Measurements from ENCODE around the gene GRIN2C. TPM values are rescaled to one million over a fixed set of nuclear protein-coding genes. Genes with fewer than 3 reads are reported as not detected.

The GRIN2C gene
- total and polyA plus RNA-seq, 2 donors (not counting 1 experiment from before 2014, with no cell fraction given): 0.03 TPM; not detected in 1

DNA sequence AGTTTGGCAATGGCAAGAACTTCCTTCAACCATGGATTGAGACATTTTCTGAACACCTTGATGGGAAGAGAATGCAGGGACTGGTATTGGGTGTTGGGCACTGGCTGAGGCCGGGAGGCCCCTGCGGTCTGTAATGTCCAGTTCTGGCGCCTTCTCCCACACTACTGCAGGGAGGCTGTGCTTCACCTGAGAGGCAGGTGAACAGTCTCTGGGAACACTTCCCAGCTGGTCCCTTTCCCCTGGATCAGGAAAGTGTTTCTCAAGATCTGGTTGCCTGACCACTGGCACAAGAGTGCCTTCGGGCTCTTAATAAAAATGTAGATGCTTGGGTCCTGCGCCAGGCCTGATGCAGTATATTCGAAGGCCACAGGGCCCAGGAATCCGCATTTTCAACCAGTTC lies 55.0 kb downstream of the GRIN2C start:
- Mint-ChIP-seq H3K9me3 (ENCODE audit: insufficient read depth) (no peaks in the 10 kb centered on the region), H3K4me3 (no peak overlapping the region), H3K27ac (no peak overlapping the region), H3K4me1 (no peaks in the 10 kb centered on the region), H3K27me3 (no peaks in the 10 kb centered on the region)
- ChIA-PET CTCF (no interaction called here), POLR2A (no interaction called here)
- Histone ChIP-seq H3K27me3 (replicated peaks in 1 of 4; ENCODE audit: control extremely low read depth in 1 of 4, control insufficient read depth in 3 of 4, insufficient read depth in 4 of 4, low read length in 3 of 4) (no peaks in the 10 kb centered on the region), H3K79me2 (ENCODE audit: control insufficient read depth, insufficient read depth, low read length) (no peaks in the 10 kb centered on the region), H3K4me1 (ENCODE audit: control insufficient read depth in 2 of 2, insufficient read depth in 2 of 2, low read length in 2 of 2) (no peaks in the 10 kb centered on the region), H3K36me3 (replicated peaks in 1 of 2; ENCODE audit: control extremely low read depth in 1 of 2, control insufficient read depth in 1 of 2, extremely low read depth in 1 of 2, insufficient read depth in 2 of 2, low read length in 1 of 2) (peaks cover 0 to 10% of the 10 kb centered on the region in 2 experiments), H3K4me3 (ENCODE audit: control extremely low read depth in 1 of 5, extremely low read depth in 1 of 5, insufficient read depth in 1 of 5, low read depth in 2 of 5, low read length in 4 of 5) (no peak overlapping the region), H3K27ac (ENCODE audit: low read length in 2 of 2) (no peak overlapping the region), H3K4me2 (replicated peaks; ENCODE audit: low read depth, low read length, poor library complexity, severe bottlenecking) (no peak overlapping the region), H3K9me3 (ENCODE audit: control extremely low read depth in 1 of 3, control insufficient read depth in 2 of 3, insufficient read depth in 1 of 3, low read length in 2 of 3) (no peaks in the 10 kb centered on the region), H3K9ac (ENCODE audit: low read length) (no peak overlapping the region), H2AFZ (ENCODE audit: insufficient read depth, low read depth, low read length, poor library complexity, severe bottlenecking) (no peak overlapping the region), H4K20me1 (ENCODE audit: control insufficient read depth, insufficient read depth, low read length, poor library complexity, severe bottlenecking) (no peaks in the 10 kb centered on the region)
- intact Hi-C loops (cut with micrococcal nuclease): no loop called here
- DNase-seq (no peak), ATAC-seq (ENCODE audit: low read depth) (no peak)
- TF ChIP-seq, protein P1, sequence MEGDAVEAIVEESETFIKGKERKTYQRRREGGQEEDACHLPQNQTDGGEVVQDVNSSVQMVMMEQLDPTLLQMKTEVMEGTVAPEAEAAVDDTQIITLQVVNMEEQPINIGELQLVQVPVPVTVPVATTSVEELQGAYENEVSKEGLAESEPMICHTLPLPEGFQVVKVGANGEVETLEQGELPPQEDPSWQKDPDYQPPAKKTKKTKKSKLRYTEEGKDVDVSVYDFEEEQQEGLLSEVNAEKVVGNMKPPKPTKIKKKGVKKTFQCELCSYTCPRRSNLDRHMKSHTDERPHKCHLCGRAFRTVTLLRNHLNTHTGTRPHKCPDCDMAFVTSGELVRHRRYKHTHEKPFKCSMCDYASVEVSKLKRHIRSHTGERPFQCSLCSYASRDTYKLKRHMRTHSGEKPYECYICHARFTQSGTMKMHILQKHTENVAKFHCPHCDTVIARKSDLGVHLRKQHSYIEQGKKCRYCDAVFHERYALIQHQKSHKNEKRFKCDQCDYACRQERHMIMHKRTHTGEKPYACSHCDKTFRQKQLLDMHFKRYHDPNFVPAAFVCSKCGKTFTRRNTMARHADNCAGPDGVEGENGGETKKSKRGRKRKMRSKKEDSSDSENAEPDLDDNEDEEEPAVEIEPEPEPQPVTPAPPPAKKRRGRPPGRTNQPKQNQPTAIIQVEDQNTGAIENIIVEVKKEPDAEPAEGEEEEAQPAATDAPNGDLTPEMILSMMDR (IDR thresholded peaks at IDR 0.05): no peak
- no peak for TF ChIP-seq EZH2 (IDR thresholded peaks at IDR 0.05; ENCODE audit: borderline replicate concordance, insufficient read depth, low read depth, low read length, poor library complexity, severe bottlenecking)
- WGBS (ENCODE audit: insufficient coverage): 94% methylated on average over 7 of the region's 7 CpGs

DNA sequence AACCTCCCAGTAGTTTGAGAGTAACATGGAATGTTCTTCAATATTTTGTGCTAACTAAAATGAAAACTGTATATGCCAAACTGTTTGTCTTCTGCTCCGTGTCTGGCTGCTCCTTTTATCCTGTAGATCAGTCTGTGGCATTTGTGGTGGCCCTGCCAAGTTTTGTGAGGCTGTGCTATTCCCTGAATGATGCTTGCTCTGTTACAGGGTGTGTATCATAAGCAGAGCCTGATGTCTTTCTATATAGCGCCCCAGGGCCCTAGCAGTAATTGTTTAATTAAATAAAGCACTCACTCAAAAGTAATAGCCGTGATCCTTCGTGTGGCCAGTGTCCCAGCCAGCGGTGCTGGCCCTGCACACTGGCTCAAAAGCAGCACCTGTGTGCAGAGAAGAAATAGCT lies 55.7 kb downstream of the GRIN2C start:
- H3K9me3 ChIP-seq (ENCODE audit: control extremely low read depth in 1 of 3, control insufficient read depth in 2 of 3, insufficient read depth in 1 of 3, low read length in 2 of 3): no peaks in the 10 kb centered on the region
- no peak overlapping the region for H3K27ac ChIP-seq (ENCODE audit: low read length in 2 of 2)
- no peak overlapping the region for H3K4me3 ChIP-seq (ENCODE audit: control extremely low read depth in 1 of 5, extremely low read depth in 1 of 5, insufficient read depth in 1 of 5, low read depth in 2 of 5, low read length in 4 of 5)
- H3K36me3 ChIP-seq (replicated peaks in 1 of 2; ENCODE audit: control extremely low read depth in 1 of 2, control insufficient read depth in 1 of 2, extremely low read depth in 1 of 2, insufficient read depth in 2 of 2, low read length in 1 of 2): peaks cover 0 to 13% of the 10 kb centered on the region in 2 experiments
- DNase-seq (no peak), ATAC-seq (ENCODE audit: low read depth) (no peak)
- H3K9ac ChIP-seq (ENCODE audit: low read length): no peak overlapping the region
- POLR2A ChIA-PET: no interaction called here
- Mint-ChIP-seq H3K4me3 (no peak overlapping the region), H3K27ac (no peak overlapping the region), H3K4me1 (no peaks in the 10 kb centered on the region), H3K9me3 (ENCODE audit: insufficient read depth) (no peaks in the 10 kb centered on the region), H3K27me3 (no peaks in the 10 kb centered on the region)
- intact Hi-C loops (cut with micrococcal nuclease): no loop called here
- CTCF ChIA-PET: no interaction called here
- no peaks in the 10 kb centered on the region for H3K4me1 ChIP-seq (ENCODE audit: control insufficient read depth in 2 of 2, insufficient read depth in 2 of 2, low read length in 2 of 2)
- no peak overlapping the region for H2AFZ ChIP-seq (ENCODE audit: insufficient read depth, low read depth, low read length, poor library complexity, severe bottlenecking)
- 96% methylated on average over 5 of the region's 5 CpGs for WGBS (ENCODE audit: insufficient coverage)
- H3K4me2 ChIP-seq (replicated peaks; ENCODE audit: low read depth, low read length, poor library complexity, severe bottlenecking): no peak overlapping the region
- H3K79me2 ChIP-seq (ENCODE audit: control insufficient read depth, insufficient read depth, low read length): no peaks in the 10 kb centered on the region
- no peaks in the 10 kb centered on the region for H4K20me1 ChIP-seq (ENCODE audit: control insufficient read depth, insufficient read depth, low read length, poor library complexity, severe bottlenecking)
- TF ChIP-seq EZH2 (IDR thresholded peaks at IDR 0.05; ENCODE audit: borderline replicate concordance, insufficient read depth, low read depth, low read length, poor library complexity, severe bottlenecking): no peak
- TF ChIP-seq, protein P1 (IDR thresholded peaks at IDR 0.05): no peak
- H3K27me3 ChIP-seq (replicated peaks in 1 of 4; ENCODE audit: control extremely low read depth in 1 of 4, control insufficient read depth in 3 of 4, insufficient read depth in 4 of 4, low read length in 3 of 4): no peaks in the 10 kb centered on the region
